Measurements from ENCODE around the gene TMEM63C.

TMEM63C gene

GRCh38 chr14:77275041-77275580 lies 93.5 kb downstream of the TMEM63C start:
- no peak for TF ChIP-seq EP300 (IDR thresholded peaks at IDR 0.05; ENCODE audit: borderline replicate concordance)
- no peak for TF ChIP-seq CREB1 (IDR thresholded peaks at IDR 0.05; ENCODE audit: low read depth)
- TF ChIP-seq TAF1 (IDR thresholded peaks at IDR 0.05; ENCODE audit: low read depth) = no peak
- no peak for TF ChIP-seq CEBPB (IDR thresholded peaks at IDR 0.05)
- no peak for TF ChIP-seq TEAD4 (IDR thresholded peaks at IDR 0.05)
- TF ChIP-seq RAD21 (IDR thresholded peaks at IDR 0.05; ENCODE audit: low read depth) = no peak
- no peak for TF ChIP-seq REST (IDR thresholded peaks at IDR 0.05; ENCODE audit: low read depth)
- no peak for TF ChIP-seq MAX (IDR thresholded peaks at IDR 0.05)
- no peak for TF ChIP-seq YY1 (IDR thresholded peaks at IDR 0.05; ENCODE audit: low read depth)
- no peak for TF ChIP-seq EGR1 (IDR thresholded peaks at IDR 0.05)
- TF ChIP-seq FOXM1 (IDR thresholded peaks at IDR 0.05; ENCODE audit: borderline replicate concordance, low read depth) = no peak
- TF ChIP-seq TCF12 (IDR thresholded peaks at IDR 0.05; ENCODE audit: low read depth) = no peak
- TF ChIP-seq ZBTB7A (IDR thresholded peaks at IDR 0.05; ENCODE audit: low read depth) = no peak
- TF ChIP-seq NFIC (IDR thresholded peaks at IDR 0.05) = no peak

- no peak for TF ChIP-seq NFIC (IDR thresholded peaks at IDR 0.05)
- no peak for TF ChIP-seq EGR1 (IDR thresholded peaks at IDR 0.05)
- no peak for TF ChIP-seq REST (IDR thresholded peaks at IDR 0.05; ENCODE audit: low read depth)
- no peak for TF ChIP-seq EP300 (IDR thresholded peaks at IDR 0.05; ENCODE audit: borderline replicate concordance)
- TF ChIP-seq CREB1 (IDR thresholded peaks at IDR 0.05; ENCODE audit: low read depth) = no peak
- TF ChIP-seq YY1 (IDR thresholded peaks at IDR 0.05; ENCODE audit: low read depth) = no peak
- TF ChIP-seq TAF1 (IDR thresholded peaks at IDR 0.05; ENCODE audit: low read depth) = no peak
- TF ChIP-seq FOXM1 (IDR thresholded peaks at IDR 0.05; ENCODE audit: borderline replicate concordance, low read depth) = no peak
- TF ChIP-seq TCF12 (IDR thresholded peaks at IDR 0.05; ENCODE audit: low read depth) = no peak
- no peak for TF ChIP-seq CEBPB (IDR thresholded peaks at IDR 0.05)
- TF ChIP-seq MAX (IDR thresholded peaks at IDR 0.05) = no peak
- no peak for TF ChIP-seq RAD21 (IDR thresholded peaks at IDR 0.05; ENCODE audit: low read depth)
- TF ChIP-seq TEAD4 (IDR thresholded peaks at IDR 0.05) = no peak
Measured at GRCh38 chr14:77275601-77276017, 94.0 kb downstream of the TMEM63C start.

DNA sequence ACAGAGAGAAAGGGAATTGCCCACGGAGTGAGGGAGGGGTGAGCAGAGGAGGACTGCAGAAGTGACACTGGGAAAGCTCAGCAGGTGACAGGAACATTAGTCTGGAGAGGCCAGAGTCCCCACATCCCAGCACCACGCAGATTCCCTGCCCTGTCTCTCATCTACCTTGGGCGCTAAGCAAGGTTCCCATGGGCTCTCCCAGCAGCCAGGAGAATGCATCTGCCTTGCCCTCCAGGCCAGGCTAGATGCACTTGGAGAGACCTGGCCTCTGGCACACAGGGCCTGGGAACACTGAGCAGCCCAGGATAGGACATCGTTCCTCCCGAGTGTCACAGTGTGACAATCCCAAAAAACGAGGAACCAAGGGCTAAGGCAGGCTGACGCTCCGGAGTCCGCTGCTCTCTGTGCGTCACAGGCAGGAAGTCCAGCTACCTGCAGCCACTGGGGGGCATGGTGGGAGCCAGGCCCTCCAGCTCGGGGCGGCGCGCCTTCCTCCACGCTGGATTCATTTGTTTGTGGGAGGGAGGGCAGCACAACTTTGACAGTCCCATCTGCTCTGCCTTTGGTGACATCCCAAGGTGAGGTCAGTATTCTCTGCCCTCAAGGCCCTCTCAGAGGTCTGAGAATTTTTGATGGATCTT lies 94.8 kb downstream of the TMEM63C start:
- TF ChIP-seq YY1 (IDR thresholded peaks at IDR 0.05; ENCODE audit: low read depth) (no peak), MAX (IDR thresholded peaks at IDR 0.05) (no peak), TEAD4 (IDR thresholded peaks at IDR 0.05) (no peak), TAF1 (IDR thresholded peaks at IDR 0.05; ENCODE audit: low read depth) (no peak)

DNA sequence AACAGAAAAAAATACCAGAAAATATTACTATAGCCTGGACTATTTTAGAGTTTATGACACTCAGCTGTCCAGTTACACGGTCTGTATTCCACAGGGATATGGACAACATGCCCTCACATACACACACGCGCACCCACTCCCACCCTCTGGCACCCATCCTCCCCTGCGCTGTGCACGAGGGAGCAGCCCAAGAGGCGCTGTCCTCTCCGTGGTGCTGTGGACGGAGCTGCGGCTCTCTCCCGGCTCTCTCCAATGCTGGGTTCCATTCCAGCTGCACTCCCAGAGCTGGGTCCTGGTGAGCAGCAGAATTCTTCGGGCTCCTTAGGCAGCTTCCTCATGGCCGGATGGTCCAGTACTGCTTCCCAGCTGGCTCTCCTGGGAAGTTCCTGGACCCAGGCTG lies 95.4 kb downstream of the TMEM63C start:
- no peak for TF ChIP-seq CREB1 (IDR thresholded peaks at IDR 0.05; ENCODE audit: low read depth)
- no peak for TF ChIP-seq CEBPB (IDR thresholded peaks at IDR 0.05)
- TF ChIP-seq EP300 (IDR thresholded peaks at IDR 0.05; ENCODE audit: borderline replicate concordance) = no peak
- TF ChIP-seq RAD21 (IDR thresholded peaks at IDR 0.05; ENCODE audit: low read depth) = no peak
- TF ChIP-seq, protein P1, sequence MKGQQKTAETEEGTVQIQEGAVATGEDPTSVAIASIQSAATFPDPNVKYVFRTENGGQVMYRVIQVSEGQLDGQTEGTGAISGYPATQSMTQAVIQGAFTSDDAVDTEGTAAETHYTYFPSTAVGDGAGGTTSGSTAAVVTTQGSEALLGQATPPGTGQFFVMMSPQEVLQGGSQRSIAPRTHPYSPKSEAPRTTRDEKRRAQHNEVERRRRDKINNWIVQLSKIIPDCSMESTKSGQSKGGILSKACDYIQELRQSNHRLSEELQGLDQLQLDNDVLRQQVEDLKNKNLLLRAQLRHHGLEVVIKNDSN (IDR thresholded peaks at IDR 0.05) = no peak
- no peak for TF ChIP-seq REST (IDR thresholded peaks at IDR 0.05; ENCODE audit: low read depth)
- no peak for TF ChIP-seq FOXM1 (IDR thresholded peaks at IDR 0.05; ENCODE audit: borderline replicate concordance, low read depth)
- no peak for TF ChIP-seq MAX (IDR thresholded peaks at IDR 0.05)
- TF ChIP-seq TCF12 (IDR thresholded peaks at IDR 0.05; ENCODE audit: low read depth) = no peak
- TF ChIP-seq ZBTB7A (IDR thresholded peaks at IDR 0.05; ENCODE audit: low read depth) = no peak
- no peak for TF ChIP-seq TEAD4 (IDR thresholded peaks at IDR 0.05)
- TF ChIP-seq TAF1 (IDR thresholded peaks at IDR 0.05; ENCODE audit: low read depth) = no peak
- no peak for TF ChIP-seq NFIC (IDR thresholded peaks at IDR 0.05)
- no peak for TF ChIP-seq YY1 (IDR thresholded peaks at IDR 0.05; ENCODE audit: low read depth)
- no peak for TF ChIP-seq EGR1 (IDR thresholded peaks at IDR 0.05)
